HepG2 (cell line): Measurements from ENCODE around the gene MDFI. TPM values are rescaled to one million over a fixed set of nuclear protein-coding genes. Genes with fewer than 3 reads are reported as not detected.

Experiments
- ATF7 ChIP-seq, 2 experiments: fragments of 450-650 bp in 1 of 2; sonication (generic) in 1 of 2; formaldehyde crosslinking in 1 of 2; IDR thresholded peaks; 2 replicates each; pipeline versions ENCODE4 v1.4.0 to v1.6.1; 2016 to 2020; ENCODE audit warnings: antibody characterized with exemption in 1 of 2, mild to moderate bottlenecking in 1 of 2, missing genetic modification reagents in 1 of 2
- BRF2 ChIP-seq: sonication (generic); formaldehyde crosslinking; IDR thresholded peaks from 2 replicates; pipeline ENCODE4 v1.8.1; 2022; ENCODE audit warnings: mild to moderate bottlenecking, missing genetic modification reagents
- CAMTA2 ChIP-seq: sonication (generic); formaldehyde crosslinking; IDR thresholded peaks from 2 replicates; pipeline ENCODE4 v1.4.0; 2020; ENCODE audit warnings: mild to moderate bottlenecking, missing genetic modification reagents, borderline replicate concordance
- GLMP ChIP-seq: sonication (generic); formaldehyde crosslinking; IDR thresholded peaks from 2 replicates; pipeline ENCODE4 v1.9.0; 2021; ENCODE audit warnings: missing genetic modification reagents, mild to moderate bottlenecking, borderline replicate concordance
- MLLT10 ChIP-seq: sonication (generic); formaldehyde crosslinking; IDR thresholded peaks from 2 replicates; pipeline ENCODE4 v1.4.0; 2020; ENCODE audit warnings: missing genetic modification reagents
- MTF2 ChIP-seq: sonication (generic); formaldehyde crosslinking; IDR thresholded peaks from 2 replicates; pipeline ENCODE4 v1.5.0; 2020; ENCODE audit warnings: missing genetic modification reagents, borderline replicate concordance
- MYPOP ChIP-seq: sonication (generic); formaldehyde crosslinking; IDR thresholded peaks from 2 replicates; pipeline ENCODE4 v1.8.1; 2023; ENCODE audit warnings: mild to moderate bottlenecking, moderate library complexity, missing genetic modification reagents
- NBN ChIP-seq: fragments of 450-650 bp; conservative IDR thresholded peaks from 2 replicates; pipeline ENCODE4 v1.6.1; 2017
- NCOA5 ChIP-seq: sonication (generic); formaldehyde crosslinking; IDR thresholded peaks from 2 replicates; pipeline ENCODE4 v1.4.0; 2020; ENCODE audit warnings: missing genetic modification reagents
- PRDM15 ChIP-seq: sonication (generic); formaldehyde crosslinking; IDR thresholded peaks from 2 replicates; pipeline ENCODE4 v1.4.0; 2020; ENCODE audit warnings: missing genetic modification reagents
- RFX3 ChIP-seq: IDR thresholded peaks from 2 replicates; pipeline ENCODE4 v1.6.1; 2016; ENCODE audit warnings: missing biosample characterization, missing genetic modification reagents
- ZBTB14 ChIP-seq: sonication (generic); formaldehyde crosslinking; IDR thresholded peaks from 2 replicates; pipeline ENCODE4 v1.4.0; 2020; ENCODE audit warnings: missing genetic modification reagents
- ZNF468 ChIP-seq: sonication (generic); formaldehyde crosslinking; IDR thresholded peaks from 2 replicates; pipeline ENCODE4 v1.8.0; 2022; ENCODE audit warnings: mild to moderate bottlenecking, moderate library complexity, missing genetic modification reagents
- ZNF609 ChIP-seq: sonication (generic); formaldehyde crosslinking; IDR thresholded peaks from 2 replicates; pipeline ENCODE4 v1.4.0; 2020; ENCODE audit warnings: mild to moderate bottlenecking, missing genetic modification reagents, borderline replicate concordance
- polyA plus RNA-seq, 8 experiments: library from polyadenylated mRNA; depleted of rRNA in 3 of 8; stranded (reverse) in 7 of 8; unstranded in 1 of 8; fragments of >200 nt; fragmentation: Illumina TruSeq in 4 of 8; extraction: Trizol in 4 of 8; gene quantifications; 2 replicates each; pipeline versions ENCODE4 v1.2.1 to v1.2.3, GENCODE V29; 2011 to 2016; ENCODE audit warnings: low read depth in 4 of 8, missing spikeins in 1 of 8, mixed read lengths in 1 of 8; ENCODE audit not compliant: insufficient read depth in 1 of 8
- total RNA-seq, 5 experiments: library from RNA; depleted of rRNA; stranded (reverse); fragments of >200 nt; fragmentation: Illumina TruSeq; extraction: Trizol; gene quantifications; 2 replicates each; pipeline ENCODE4 v1.2.3, GENCODE V29; 2016; ENCODE audit warnings: low read depth in 1 of 5

The MDFI gene
- total and polyA plus RNA-seq, 2 of the 13 experiments (the other 11 are each of a cell fraction or from before 2014, with no cell fraction given), result 0.28 TPM; not detected in 1

- no peak for TF ChIP-seq NCOA5 (CRISPR knock-in tag)
- no peak for TF ChIP-seq CAMTA2 (CRISPR knock-in tag)
- TF ChIP-seq GLMP (CRISPR knock-in tag), result no peak
- no peak for TF ChIP-seq MTF2 (CRISPR knock-in tag)
- TF ChIP-seq BRF2 (CRISPR knock-in tag), result no peak
- no peak for TF ChIP-seq MLLT10 (CRISPR knock-in tag)
- TF ChIP-seq ZBTB14 (CRISPR knock-in tag), result no peak
- TF ChIP-seq PRDM15 (CRISPR knock-in tag), result no peak
- TF ChIP-seq ZNF609, result no peak
- no peak for TF ChIP-seq ATF7 (IDR thresholded peaks at IDR 0.05)
- no peak for TF ChIP-seq ATF7 (CRISPR knock-in tag; IDR thresholded peaks at IDR 0.05)
- no peak for TF ChIP-seq RFX3
- no peak for TF ChIP-seq NBN
- no peak for TF ChIP-seq ZNF468
- no peak for TF ChIP-seq MYPOP (CRISPR knock-in tag)
These were observed 43.8 kb downstream of the MDFI start (continued) for GRCh38 chr6:41682056-41682477.
